Gastroesophageal sphincter (tissue), 4 donors: Measurements from ENCODE around the gene OR2T2. TPM values are rescaled to one million over a fixed set of nuclear protein-coding genes. Genes with fewer than 3 reads are reported as not detected.
"Not testable (repeated sequence)": the region's sequence is repeated elsewhere in the genome, so short reads cannot be mapped to it uniquely, and the experiment has no call there.

ENCODE experiments used
- ATAC-seq: fragments of 150-250 bp; one replicate; pipeline ENCODE4 v1.9.1; 2016; ENCODE audit warnings: mild to moderate bottlenecking, moderate library complexity
- H3K27ac ChIP-seq, 4 donors: fragments of 200-600 bp; sonication (generic) in 3 of 4; 1 replicate in 3 of 4; 2 replicates in 1 of 4; pipeline ENCODE4 v1.5.1; 2016 to 2019
- H3K27me3 ChIP-seq: fragments of 200-600 bp; sonication (generic); one replicate; pipeline ENCODE4 v1.5.1; 2019
- H3K36me3 ChIP-seq, 2 donors: fragments of 200-600 bp; sonication (generic); one replicate each; pipeline ENCODE4 v1.5.1; 2019; ENCODE audit warnings: control low read depth in 1 of 2
- H3K4me1 ChIP-seq, 3 donors: fragments of 200-600 bp; sonication (generic); 1 replicate in 2 of 3; 2 replicates in 1 of 3; pipeline ENCODE4 v1.5.1; 2016 to 2019; ENCODE audit warnings: control low read depth in 2 of 3
- H3K4me3 ChIP-seq, 2 donors: fragments of 200-600 bp; sonication (generic); one replicate each; pipeline ENCODE4 v1.5.1; 2019; ENCODE audit warnings: mild to moderate bottlenecking in 1 of 2, moderate library complexity in 1 of 2
- H3K9me3 ChIP-seq, 3 donors: fragments of 200-600 bp; sonication (generic); one replicate each; pipeline ENCODE4 v1.5.1; 2017 to 2019; ENCODE audit warnings: control low read depth in 2 of 3
- CTCF ChIP-seq, 4 experiments: fragments of 200-600 bp in 2 of 4; fragments of 450-650 bp in 2 of 4; sonication (generic) in 1 of 4; IDR thresholded peaks; one replicate each; pipeline ENCODE4 v1.5.1; 2017 to 2019; ENCODE audit warnings: antibody characterized with exemption in 4 of 4, mild to moderate bottlenecking in 2 of 4, moderate library complexity in 2 of 4
- EP300 ChIP-seq: sonication (generic); formaldehyde crosslinking; IDR thresholded peaks from one replicate; pipeline ENCODE4 v1.6.1; 2017; ENCODE audit warnings: antibody characterized with exemption, mild to moderate bottlenecking
- POLR2A ChIP-seq, 2 donors: fragments of 450-650 bp; IDR thresholded peaks; one replicate each; pipeline ENCODE4 v1.6.1; 2017; ENCODE audit warnings: antibody characterized with exemption in 2 of 2, mild to moderate bottlenecking in 2 of 2, moderate library complexity in 1 of 2
- POLR2AphosphoS5 ChIP-seq: sonication (generic); formaldehyde crosslinking; IDR thresholded peaks from one replicate; pipeline ENCODE4 v1.6.1; 2017; ENCODE audit warnings: antibody characterized with exemption
- WGBS, 2 donors: methylation state at CpG; one replicate each; pipeline ENCODE4 v1.1.5; 2018; ENCODE audit warnings: low coverage in 1 of 2; 5-methylcytosine and 5-hydroxymethylcytosine counted together
- total RNA-seq, 4 donors: library from RNA; depleted of rRNA; stranded (reverse); fragments of >200 nt; gene quantifications; one replicate each; pipeline ENCODE4 v1.1.0, GENCODE V29; 2016

The OR2T2 gene, protein sequence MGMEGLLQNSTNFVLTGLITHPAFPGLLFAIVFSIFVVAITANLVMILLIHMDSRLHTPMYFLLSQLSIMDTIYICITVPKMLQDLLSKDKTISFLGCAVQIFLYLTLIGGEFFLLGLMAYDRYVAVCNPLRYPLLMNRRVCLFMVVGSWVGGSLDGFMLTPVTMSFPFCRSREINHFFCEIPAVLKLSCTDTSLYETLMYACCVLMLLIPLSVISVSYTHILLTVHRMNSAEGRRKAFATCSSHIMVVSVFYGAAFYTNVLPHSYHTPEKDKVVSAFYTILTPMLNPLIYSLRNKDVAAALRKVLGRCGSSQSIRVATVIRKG
- not detected for total RNA-seq

DNA sequence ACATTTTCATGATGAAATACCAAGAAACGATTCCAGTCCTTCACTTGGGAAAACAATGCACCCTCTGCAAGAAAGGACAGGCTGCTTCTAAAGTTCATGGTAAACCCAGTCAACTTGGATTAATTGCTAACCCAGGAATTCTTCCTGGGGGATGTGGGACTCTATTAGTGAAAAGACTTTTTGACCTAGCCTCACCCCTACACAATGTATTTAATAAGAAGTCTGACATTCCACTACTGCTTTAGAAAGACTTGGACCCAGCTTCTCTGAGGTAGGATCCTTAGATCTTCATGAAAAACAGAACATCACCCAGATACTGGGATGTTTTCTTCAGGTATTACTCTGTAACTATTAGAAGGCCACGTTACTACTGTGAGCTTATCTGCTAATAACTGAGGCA is at the start of gene OR2T2:
Gene OR2T2 (plus strand): TSS at position 239 of the 400 bp plus-strand sequence. CDS start 7,161 bp downstream, outside the sequence.
- 60 to 80% methylated on average over 1 of the region's 2 CpGs for WGBS, 2 donors
- not testable (repeated sequence) for ATAC-seq, H3K36me3 ChIP-seq, H3K27ac ChIP-seq, H3K4me3 ChIP-seq, H3K4me1 ChIP-seq, H3K27me3 ChIP-seq, H3K9me3 ChIP-seq

- Histone ChIP-seq H3K9me3 (no peaks in the 10 kb centered on the region), H3K36me3 (no peaks in the 10 kb centered on the region), H3K27me3 (peaks cover 6% of the 10 kb centered on the region), H3K4me1 (no peaks in the 10 kb centered on the region), H3K27ac (no peak within 1 kb of the TSS), H3K4me3 (no peak within 1 kb of the TSS)
- no peak for TF ChIP-seq POLR2A (IDR thresholded peaks at IDR 0.05)
- TF ChIP-seq CTCF (IDR thresholded peaks at IDR 0.05): no peak
- no peak for TF ChIP-seq POLR2AphosphoS5
- no peak for TF ChIP-seq EP300
- 56 to 73% methylated on average over 3 of the region's 3 CpGs for WGBS, 2 donors
- ATAC-seq: no peak
These were observed 42.7 kb upstream of the OR2T2 start, which contains the start of gene OR2T1 for GRCh38 chr1:248402748-248403147. Gene OR2T1 (plus strand): TSS chr1:248403048. CDS start chr1:248406148, 3,100 bp downstream.

GRCh38 chr1:248404024-248404423 is 41.4 kb upstream of the OR2T2 start:
- Histone ChIP-seq H3K27me3 (peaks cover 6% of the 10 kb centered on the region), H3K36me3 (no peaks in the 10 kb centered on the region), H3K4me1 (no peaks in the 10 kb centered on the region), H3K9me3 (no peaks in the 10 kb centered on the region), H3K4me3 (no peak overlapping the region), H3K27ac (no peak overlapping the region)
- TF ChIP-seq CTCF (IDR thresholded peaks at IDR 0.05) (no peak), POLR2AphosphoS5 (no peak), POLR2A (IDR thresholded peaks at IDR 0.05) (no peak), EP300 (no peak)
- ATAC-seq: no peak
- WGBS, 2 donors: 77 to 84% methylated on average over 6 of the region's 6 CpGs

DNA sequence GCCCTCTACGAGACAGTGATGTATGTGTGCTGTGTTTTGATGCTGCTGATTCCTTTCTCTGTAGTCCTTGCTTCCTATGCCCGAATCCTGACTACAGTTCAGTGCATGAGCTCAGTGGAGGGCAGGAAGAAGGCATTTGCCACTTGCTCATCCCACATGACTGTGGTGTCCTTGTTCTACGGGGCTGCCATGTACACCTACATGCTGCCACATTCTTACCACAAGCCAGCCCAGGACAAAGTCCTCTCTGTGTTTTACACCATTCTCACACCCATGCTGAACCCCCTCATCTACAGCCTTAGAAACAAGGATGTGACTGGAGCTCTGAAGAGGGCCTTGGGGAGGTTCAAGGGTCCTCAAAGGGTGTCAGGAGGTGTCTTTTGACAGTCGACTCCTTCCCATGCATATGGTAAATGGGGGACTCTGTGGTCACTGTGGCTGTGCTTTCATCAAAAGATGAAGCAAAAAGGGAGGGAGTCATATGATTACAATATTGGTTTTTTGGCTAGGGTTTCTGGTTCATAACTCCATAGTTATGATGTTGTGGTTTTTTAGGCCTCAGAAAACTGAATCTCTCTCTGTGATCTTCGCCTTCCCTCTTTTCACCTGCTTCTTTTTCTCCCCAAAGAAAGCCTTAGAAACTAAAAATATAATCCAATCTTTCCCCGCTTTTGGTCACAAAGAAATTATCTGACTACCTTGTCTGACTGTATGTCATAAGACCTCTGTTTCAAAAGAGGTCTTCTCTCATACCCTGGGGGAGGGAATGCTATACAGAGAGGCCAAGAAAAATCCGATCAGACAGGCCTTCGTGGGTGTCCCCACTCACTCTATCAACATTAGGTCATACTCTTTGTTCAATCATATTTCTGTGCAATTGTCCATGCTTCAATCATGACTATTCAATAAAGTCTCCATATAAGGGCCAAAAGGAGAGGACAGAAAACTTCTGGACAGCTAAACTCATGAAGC is 38.4 kb upstream of the OR2T2 start:
- ATAC-seq: no peak
- Histone ChIP-seq H3K27me3 (peaks cover 6% of the 10 kb centered on the region), H3K9me3 (peaks cover 0 to 19% (median 0%) of the 10 kb centered on the region in 3 donors), H3K36me3 (no peaks in the 10 kb centered on the region), H3K4me1 (no peaks in the 10 kb centered on the region), H3K27ac (no peak overlapping the region), H3K4me3 (no peak overlapping the region)
- TF ChIP-seq EP300 (no peak), CTCF (IDR thresholded peaks at IDR 0.05) (no peak), POLR2A (IDR thresholded peaks at IDR 0.05) (no peak), POLR2AphosphoS5 (no peak)
- 67 to 73% methylated on average over 5 to 8 of the region's 8 CpGs for WGBS, 2 donors

GRCh38 chr1:248416226-248416625 is 29.2 kb upstream of the OR2T2 start:
- TF ChIP-seq POLR2A (IDR thresholded peaks at IDR 0.05) (no peak), POLR2AphosphoS5 (no peak), EP300 (no peak), CTCF (IDR thresholded peaks at IDR 0.05) (no peak)
- 53 to 60% methylated on average over 3 of the region's 3 CpGs for whole genome bisulfite sequencing, 2 donors
- Histone ChIP-seq H3K4me1 (no peaks in the 10 kb centered on the region), H3K27me3 (no peaks in the 10 kb centered on the region), H3K36me3 (no peaks in the 10 kb centered on the region), H3K9me3 (peaks cover 0 to 12% (median 0%) of the 10 kb centered on the region in 3 donors), H3K27ac (no peak overlapping the region), H3K4me3 (no peak overlapping the region)
- ATAC-seq: no peak
